Ascending aorta (tissue), 2 donors: ENCODE data around the gene UST. TPM values are rescaled to one million over a fixed set of nuclear protein-coding genes. Genes with fewer than 3 reads are reported as not detected.
"Not testable (repeated sequence)": the region's sequence is repeated elsewhere in the genome, so short reads cannot be mapped to it uniquely, and the experiment has no call there.

Experiments
- DNase-seq, 2 donors: peaks; one replicate each; pipeline ENCODE4 v3.0.0-alpha.2; 2019; ENCODE audit warnings: low spot score in 2 of 2
- H3K27ac ChIP-seq, 2 donors: fragments of 200-600 bp; sonication (generic); one replicate each; pipeline ENCODE4 v1.5.1; 2016 to 2017; ENCODE audit warnings: mild to moderate bottlenecking in 1 of 2
- H3K27me3 ChIP-seq: fragments of 200-600 bp; sonication (generic); one replicate; pipeline ENCODE4 v1.5.1; 2017
- H3K36me3 ChIP-seq, 2 donors: fragments of 200-600 bp; sonication (generic); one replicate each; pipeline ENCODE4 v1.5.1; 2016
- H3K4me1 ChIP-seq, 2 donors: fragments of 200-600 bp; sonication (generic); one replicate each; pipeline ENCODE4 v1.5.1; 2016 to 2017; ENCODE audit warnings: mild to moderate bottlenecking in 1 of 2
- H3K4me3 ChIP-seq, 2 donors: fragments of 200-600 bp; sonication (generic); one replicate each; pipeline ENCODE4 v1.5.1; 2016 to 2017; ENCODE audit warnings: mild to moderate bottlenecking in 1 of 2
- H3K9me3 ChIP-seq, 2 donors: fragments of 200-600 bp; sonication (generic); one replicate each; pipeline ENCODE4 v1.5.1; 2016
- intact Hi-C: fragments of 100-400 bp; cut with DNase I; formaldehyde crosslinking; loops from one replicate; pipeline ENCODE4 v1.15.1; 2023
- total RNA-seq: library from RNA; depleted of rRNA; stranded (reverse); fragments of >200 nt; gene quantifications from one replicate; pipeline ENCODE4 v1.1.0, GENCODE V29; 2016
- TF ChIP-seq, protein P1 (sequence below), 3 experiments: fragments of 200-600 bp in 2 of 3; fragments of 450-650 bp in 1 of 3; sonication (generic) in 2 of 3; IDR thresholded peaks; one replicate each; pipeline ENCODE4 v1.5.1; 2016 to 2019; ENCODE audit warnings: antibody characterized with exemption in 3 of 3, mild to moderate bottlenecking in 1 of 3, moderate library complexity in 1 of 3

Gene UST
- total RNA-seq, 1 donor from 2014 or later, result 27.0 TPM

DNA sequence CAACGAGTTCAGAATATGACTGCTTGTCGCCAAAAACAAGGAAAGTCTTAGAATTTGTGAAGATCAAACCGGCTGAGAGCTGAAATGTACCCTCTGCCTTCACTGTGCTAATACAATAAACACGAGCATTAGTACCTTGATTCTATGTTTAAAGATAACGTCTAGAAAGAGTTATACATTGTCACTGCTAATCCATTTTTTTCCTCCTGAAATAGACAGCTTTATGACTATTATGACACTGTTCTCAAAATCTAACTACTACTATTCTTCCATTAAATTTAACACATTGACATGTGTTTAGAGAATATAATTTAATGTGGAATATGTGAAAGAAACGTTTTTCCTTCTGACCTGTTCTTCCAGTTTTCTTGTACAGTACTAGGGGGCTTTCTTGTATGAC lies 204.8 kb downstream of the UST start:
- Histone ChIP-seq H3K36me3 (no peaks in the 10 kb centered on the region), H3K4me3 (no peak overlapping the region), H3K4me1 (no peaks in the 10 kb centered on the region), H3K27ac (no peak overlapping the region), H3K27me3 (no peaks in the 10 kb centered on the region), H3K9me3 (no peaks in the 10 kb centered on the region)
- TF ChIP-seq, protein P1, sequence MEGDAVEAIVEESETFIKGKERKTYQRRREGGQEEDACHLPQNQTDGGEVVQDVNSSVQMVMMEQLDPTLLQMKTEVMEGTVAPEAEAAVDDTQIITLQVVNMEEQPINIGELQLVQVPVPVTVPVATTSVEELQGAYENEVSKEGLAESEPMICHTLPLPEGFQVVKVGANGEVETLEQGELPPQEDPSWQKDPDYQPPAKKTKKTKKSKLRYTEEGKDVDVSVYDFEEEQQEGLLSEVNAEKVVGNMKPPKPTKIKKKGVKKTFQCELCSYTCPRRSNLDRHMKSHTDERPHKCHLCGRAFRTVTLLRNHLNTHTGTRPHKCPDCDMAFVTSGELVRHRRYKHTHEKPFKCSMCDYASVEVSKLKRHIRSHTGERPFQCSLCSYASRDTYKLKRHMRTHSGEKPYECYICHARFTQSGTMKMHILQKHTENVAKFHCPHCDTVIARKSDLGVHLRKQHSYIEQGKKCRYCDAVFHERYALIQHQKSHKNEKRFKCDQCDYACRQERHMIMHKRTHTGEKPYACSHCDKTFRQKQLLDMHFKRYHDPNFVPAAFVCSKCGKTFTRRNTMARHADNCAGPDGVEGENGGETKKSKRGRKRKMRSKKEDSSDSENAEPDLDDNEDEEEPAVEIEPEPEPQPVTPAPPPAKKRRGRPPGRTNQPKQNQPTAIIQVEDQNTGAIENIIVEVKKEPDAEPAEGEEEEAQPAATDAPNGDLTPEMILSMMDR (IDR thresholded peaks at IDR 0.05), result no peak
- intact Hi-C loops, result no loop called here
- no peak for DNase-seq

DNA sequence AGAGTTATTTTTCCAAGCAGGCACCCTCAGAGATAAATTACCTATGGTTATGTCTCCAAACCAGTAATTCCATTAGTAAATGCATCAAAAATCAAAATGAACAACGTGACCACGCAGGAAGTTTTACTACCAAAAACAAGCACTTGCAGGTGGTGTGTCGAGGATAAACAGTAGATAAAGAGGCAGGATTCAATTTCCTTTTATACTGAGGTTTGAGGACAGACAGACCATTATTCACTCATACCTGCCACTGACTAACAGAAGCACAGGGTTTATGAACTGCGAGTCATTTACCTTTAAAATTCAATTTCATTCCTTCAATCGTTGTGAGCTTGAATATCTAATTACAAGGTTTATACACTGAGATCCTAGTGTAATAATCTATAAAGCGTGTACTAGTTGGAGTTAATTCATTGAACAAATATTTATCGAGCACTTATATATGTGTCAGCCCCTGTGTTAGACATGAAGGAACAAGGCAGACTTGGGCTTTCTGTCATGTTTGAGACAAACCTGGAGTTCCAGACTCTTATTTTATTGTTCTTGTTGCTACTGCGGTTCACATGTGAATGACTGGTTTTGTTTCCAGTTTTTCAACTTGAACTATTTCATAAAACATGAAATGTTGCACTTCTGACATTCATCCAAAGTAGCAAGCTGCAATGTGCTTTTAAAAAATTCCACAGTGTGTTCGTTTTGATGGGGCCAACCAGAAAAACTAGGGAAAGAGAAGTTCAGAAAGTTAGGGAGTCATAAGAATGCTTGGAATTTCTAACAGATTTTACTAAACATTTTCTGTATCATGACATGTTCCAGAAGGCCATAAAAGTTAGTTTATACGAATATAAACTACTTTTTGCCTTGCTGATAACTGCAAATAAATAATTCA lies 205.6 kb downstream of the UST start:
- Histone ChIP-seq H3K27me3 (no peaks in the 10 kb centered on the region), H3K4me3 (no peak overlapping the region), H3K36me3 (no peaks in the 10 kb centered on the region), H3K9me3 (no peaks in the 10 kb centered on the region), H3K4me1 (no peaks in the 10 kb centered on the region), H3K27ac (no peak overlapping the region)
- intact Hi-C loops, result no loop called here
- DNase-seq, result no peak
- TF ChIP-seq, protein P1 (IDR thresholded peaks at IDR 0.05), result no peak

DNA sequence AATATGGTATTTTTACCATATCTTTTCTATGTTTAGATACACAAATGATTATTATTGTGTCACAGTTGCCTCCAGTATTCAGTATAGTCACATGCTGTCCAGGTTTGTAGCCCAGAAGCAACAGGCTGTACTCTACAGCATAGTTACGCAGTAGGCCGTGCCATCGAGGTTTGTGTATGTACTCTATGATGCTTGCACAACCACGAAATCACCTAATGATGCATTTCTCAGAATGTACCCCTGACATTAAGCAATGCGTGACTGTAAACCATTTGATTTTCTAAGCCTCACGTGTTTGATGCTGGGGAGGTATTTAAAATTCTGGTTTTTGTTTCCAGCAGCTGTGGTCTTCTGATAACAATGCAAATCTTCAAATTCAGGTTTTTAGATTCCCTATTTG lies 207.6 kb downstream of the UST start:
- H3K27ac ChIP-seq, result no peak overlapping the region
- H3K9me3 ChIP-seq, result no peaks in the 10 kb centered on the region
- H3K36me3 ChIP-seq, result no peaks in the 10 kb centered on the region
- H3K4me1 ChIP-seq, result no peaks in the 10 kb centered on the region
- no peak overlapping the region for H3K4me3 ChIP-seq
- H3K27me3 ChIP-seq, result no peaks in the 10 kb centered on the region
- intact Hi-C loops, result no loop called here
- TF ChIP-seq, protein P1 (IDR thresholded peaks at IDR 0.05), result no peak
- DNase-seq, result no peak

DNA sequence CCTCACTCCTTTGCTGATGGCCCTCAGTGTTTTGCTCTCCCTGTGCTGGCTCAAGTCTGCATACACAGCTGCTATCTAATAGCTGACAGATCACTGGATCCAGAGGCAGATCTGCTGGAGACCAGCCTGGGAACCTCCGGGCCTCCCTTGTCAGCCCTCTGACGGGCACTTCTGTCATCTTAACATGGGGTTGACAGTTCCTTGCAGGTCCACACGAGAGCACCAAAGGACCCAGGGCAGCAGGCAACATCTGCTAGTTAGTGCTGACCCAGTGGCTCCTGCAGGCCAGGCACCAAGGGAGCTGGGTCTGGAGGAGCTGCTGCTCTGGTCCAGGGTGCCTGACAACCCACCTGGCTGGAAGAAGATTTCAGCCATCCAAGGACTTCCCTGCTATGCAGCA lies 208.1 kb downstream of the UST start:
- H3K9me3 ChIP-seq, result no peaks in the 10 kb centered on the region
- H3K4me1 ChIP-seq, result no peaks in the 10 kb centered on the region
- H3K27me3 ChIP-seq, result no peaks in the 10 kb centered on the region
- TF ChIP-seq, protein P1 (IDR thresholded peaks at IDR 0.05), result no peak
- intact Hi-C loops, result no loop called here
- DNase-seq, result no peak
- H3K27ac ChIP-seq, result no peak overlapping the region
- no peak overlapping the region for H3K4me3 ChIP-seq
- H3K36me3 ChIP-seq, result no peaks in the 10 kb centered on the region

DNA sequence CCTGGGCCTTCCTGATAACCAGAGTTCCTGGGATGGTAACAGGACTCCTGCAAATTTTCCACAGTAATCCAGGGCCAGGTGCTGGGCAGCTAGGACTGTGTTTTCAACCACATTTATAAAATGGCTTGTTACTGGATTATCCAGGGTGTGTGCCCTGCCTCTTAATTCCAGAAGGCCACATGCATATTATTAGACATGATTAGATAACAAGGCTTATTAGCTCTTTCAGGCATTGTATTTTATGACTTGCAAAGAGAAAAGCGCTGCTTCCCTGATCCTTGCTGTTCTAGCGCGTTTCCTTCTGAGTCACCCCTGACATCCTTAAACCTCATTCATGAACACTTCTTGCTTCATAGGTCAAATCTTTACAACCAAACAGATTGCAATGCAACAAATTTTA lies 208.6 kb downstream of the UST start:
- no peaks in the 10 kb centered on the region for H3K36me3 ChIP-seq
- H3K9me3 ChIP-seq, result no peaks in the 10 kb centered on the region
- no peak for DNase-seq
- H3K4me1 ChIP-seq, result no peaks in the 10 kb centered on the region
- no peak overlapping the region for H3K27ac ChIP-seq
- intact Hi-C loops, result no loop called here
- no peak overlapping the region for H3K4me3 ChIP-seq
- TF ChIP-seq, protein P1 (IDR thresholded peaks at IDR 0.05), result no peak
- H3K27me3 ChIP-seq, result no peaks in the 10 kb centered on the region

DNA sequence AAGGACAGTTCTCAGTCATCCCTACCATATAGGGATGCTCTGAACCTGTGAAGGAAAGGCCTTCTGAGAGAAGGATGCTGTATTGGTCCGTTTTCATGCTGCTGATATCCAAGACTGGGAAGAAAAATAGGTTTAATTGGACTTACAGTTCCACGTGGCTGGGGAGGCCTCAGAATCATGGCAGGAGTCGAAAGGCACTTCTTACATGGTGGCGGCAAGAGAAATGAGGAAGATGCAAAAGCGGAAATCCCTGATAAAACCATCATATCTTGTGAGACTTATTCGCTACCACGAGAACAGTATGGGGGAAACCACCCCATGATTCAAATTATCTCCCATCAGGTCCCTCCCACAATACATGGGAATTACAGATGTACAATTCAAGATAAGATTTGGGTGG lies 209.3 kb downstream of the UST start:
- H3K36me3 ChIP-seq, H3K4me3 ChIP-seq, H3K4me1 ChIP-seq, H3K27ac ChIP-seq, DNase-seq, intact Hi-C loops, H3K9me3 ChIP-seq, H3K27me3 ChIP-seq: not testable (repeated sequence)
